ENCODE results near the gene MEAK7.
A peak's percentile ranks its signal among the peaks of the same experiment; 100 is the strongest.

GRCh38 chr16:84484579-84485254 lies 19.7 kb downstream of the MEAK7 start:
- TF ChIP-seq POLR2AphosphoS5 (IDR thresholded peaks at IDR 0.05) (no peak), CTCF (IDR thresholded peaks at IDR 0.05) (peak; percentile 66 to 84 (median 72)), POLR2A (IDR thresholded peaks at IDR 0.05) (no peak)

All from sigmoid colon (tissue), 4 donors.